GM23248 (cell line): ENCODE results near the gene HPX.

ENCODE experiments used
- EZH2 ChIP-seq: fragments of 200-600 bp; sonication (generic); IDR thresholded peaks from 2 replicates; pipeline ENCODE4 v1.6.1; 2018; ENCODE audit warnings: antibody characterized with exemption, mild to moderate bottlenecking; ENCODE audit not compliant: insufficient read depth, poor library complexity, severe bottlenecking
- EZH2phosphoT487 ChIP-seq: fragments of 200-600 bp; sonication (generic); IDR thresholded peaks from 2 replicates; pipeline ENCODE4 v1.6.1; 2018; ENCODE audit warnings: antibody characterized with exemption, moderate library complexity, mild to moderate bottlenecking, low read depth; ENCODE audit not compliant: insufficient read depth

DNA sequence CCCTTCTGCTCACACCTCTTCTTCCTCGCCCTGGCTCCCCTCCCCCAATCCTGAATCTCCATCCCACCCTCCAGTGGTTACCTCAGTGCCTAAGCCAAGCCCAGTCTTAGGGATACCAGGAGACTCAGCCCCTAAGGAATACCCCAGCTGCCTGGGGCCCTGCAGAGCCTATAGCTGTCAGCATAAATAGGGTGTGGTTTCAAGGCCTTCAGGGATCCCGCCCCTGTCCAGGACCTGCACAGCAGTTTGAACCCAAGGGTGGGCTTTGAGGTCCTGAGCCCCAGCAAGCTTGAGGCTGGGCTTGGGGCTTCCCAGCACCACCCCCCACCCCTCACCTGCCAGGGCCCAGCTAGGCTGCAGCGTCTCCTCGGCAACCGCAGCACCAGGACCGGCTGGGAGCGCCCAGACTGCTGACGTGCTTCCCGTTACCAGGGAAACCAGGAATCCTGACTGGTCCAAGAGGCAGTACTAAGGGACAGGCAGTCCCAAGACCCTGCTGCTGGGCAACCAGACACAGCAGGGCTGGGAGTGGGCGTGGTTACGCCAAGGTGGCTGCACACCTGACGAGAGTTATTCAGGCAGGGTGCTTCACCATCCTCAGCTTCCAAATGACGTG is 35.6 kb downstream of the HPX start:
- TF ChIP-seq EZH2phosphoT487 (no peak), EZH2 (no peak)
